Hematopoietic multipotent progenitor cell treated with erythropoietin and hydrocortisone succinate and interleukin-3 and kit ligand, for 15 days (in vitro differentiated cells): ENCODE results near the gene SLC16A11.
"Not testable (repeated sequence)": the region's sequence is repeated elsewhere in the genome, so short reads cannot be mapped to it uniquely, and the experiment has no call there.

Source experiments
- DNase-seq: peaks from one replicate; pipeline ENCODE4 v3.0.0-alpha.2; 2015; ENCODE audit warnings: low spot score

SLC16A11 gene

GRCh38 chr17:7058831-7059447 is 15.0 kb upstream of the SLC16A11 start:
- no peak for DNase-seq

DNA sequence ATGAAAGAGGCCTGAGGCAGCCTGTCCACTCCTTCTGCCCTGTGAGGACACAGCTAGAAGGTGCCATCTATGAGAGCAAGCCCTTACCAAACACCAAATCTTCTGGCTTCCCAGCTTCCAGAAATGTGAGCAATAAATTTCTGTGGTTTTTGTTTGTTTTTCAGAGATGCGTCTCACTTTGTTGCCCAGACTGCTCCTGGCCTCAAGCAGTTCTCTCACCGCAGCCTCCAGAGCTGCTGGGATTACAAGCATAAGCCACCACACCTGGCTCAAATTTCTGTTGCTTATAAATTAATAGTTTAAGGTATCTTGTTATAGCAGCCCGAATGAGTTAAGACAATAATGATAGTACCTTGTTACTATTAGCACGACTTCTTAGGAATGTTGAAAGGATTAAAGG is 12.5 kb upstream of the SLC16A11 start:
- no peak for DNase-seq

DNA sequence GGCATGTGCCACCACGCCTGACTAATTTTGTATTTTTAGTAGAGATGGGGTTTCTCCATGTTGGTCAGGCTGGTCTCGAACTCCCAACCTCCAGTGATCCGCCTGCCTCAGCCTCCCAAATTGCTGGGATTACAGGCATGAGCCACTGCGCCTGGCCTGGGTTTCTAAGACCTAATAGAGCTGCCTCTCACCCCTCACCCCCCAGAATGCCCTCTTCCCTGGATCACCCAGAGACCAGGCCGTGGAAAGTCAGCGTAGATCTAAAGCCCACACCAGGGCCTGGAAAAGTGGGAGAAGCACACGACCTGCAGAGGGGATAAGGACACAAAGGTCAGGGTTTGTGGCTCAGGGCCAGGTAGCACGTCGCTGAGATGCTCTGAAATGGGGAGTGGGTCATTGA is 6.7 kb upstream of the SLC16A11 start:
- DNase-seq, result not testable (repeated sequence)

DNA sequence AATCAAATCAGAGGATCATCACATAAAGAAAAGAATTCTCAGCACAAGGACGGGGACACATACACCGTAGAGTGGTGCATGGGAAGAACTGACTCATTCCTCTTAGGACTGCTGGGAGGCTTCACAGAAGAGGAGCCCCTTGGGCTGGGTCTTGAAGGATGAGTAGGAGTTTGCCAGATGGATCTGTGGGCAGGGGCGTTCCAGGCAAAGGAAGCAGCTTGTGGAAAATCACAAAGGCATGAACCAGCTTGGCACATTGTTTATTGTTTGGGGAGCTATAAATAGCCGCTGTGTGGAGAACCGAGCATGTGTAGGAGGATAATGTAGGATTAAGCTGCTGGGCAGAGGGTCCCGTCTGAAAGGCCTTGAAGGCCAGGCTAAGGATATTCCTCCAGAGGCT is 5.1 kb upstream of the SLC16A11 start:
- no peak for DNase-seq

GRCh38 chr17:7047566-7047965 is 3.7 kb upstream of the SLC16A11 start:
- no peak for DNase-seq

GRCh38 chr17:7046725-7047397 is 3.0 kb upstream of the SLC16A11 start:
- peak; percentile 28 for DNase-seq

- no peak for DNase-seq
These were observed 2.3 kb upstream of the SLC16A11 start for GRCh38 chr17:7046127-7046724.

GRCh38 chr17:7045492-7046126 is 1.7 kb upstream of the SLC16A11 start:
- DNase-seq, result peak; percentile 68

DNA sequence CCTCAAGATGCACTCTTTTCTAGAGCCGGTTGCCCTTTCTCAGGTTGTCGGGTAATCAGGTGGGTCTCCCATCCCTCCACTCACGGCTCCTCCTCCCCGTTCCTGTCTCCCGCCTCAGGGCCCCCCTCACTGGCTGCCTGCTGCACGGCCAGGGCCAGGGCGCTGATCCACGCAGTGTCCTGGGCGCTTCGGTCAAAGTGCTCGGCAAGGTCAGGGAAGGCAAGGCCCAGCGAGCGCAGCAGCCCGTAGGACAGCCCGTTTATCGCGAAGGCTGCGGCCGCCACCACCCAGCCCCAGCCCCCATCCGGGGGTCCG is 753 bp downstream of the SLC16A11 start:
- no peak for DNase-seq

DNA sequence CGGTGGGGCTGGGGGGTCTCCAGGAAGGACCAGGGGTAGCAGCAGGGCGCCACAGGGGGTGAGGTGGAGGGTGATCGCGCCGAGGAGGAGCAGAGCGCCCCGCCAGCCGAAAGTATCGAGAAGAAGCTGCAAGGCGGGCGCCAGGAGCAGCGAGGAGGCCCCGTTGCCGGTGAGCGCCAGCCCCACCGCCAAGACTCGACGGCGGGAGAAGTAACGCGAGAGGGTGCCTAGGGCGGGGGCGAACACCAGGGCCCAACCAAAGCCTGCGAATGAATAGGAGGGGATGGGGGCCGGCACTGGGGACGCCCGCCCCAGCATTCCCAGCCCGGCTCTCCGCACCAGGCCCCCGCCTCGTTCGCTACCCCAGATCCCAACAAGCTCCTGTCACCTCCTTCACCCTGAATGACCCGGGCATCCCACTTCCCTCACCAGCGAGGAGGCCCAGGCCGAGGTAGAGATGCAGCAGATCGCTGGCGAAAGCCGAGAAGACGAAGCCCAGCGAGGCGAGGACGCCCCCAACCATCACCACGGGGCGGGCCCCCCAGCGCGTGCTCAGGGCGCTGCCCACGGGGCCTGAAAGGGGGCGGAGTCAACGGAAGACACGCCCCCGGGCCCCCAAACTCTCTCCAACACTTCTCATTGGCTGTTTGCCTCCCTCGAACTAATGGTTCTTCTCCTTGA is 1.3 kb downstream of the SLC16A11 start:
- no peak for DNase-seq

DNA sequence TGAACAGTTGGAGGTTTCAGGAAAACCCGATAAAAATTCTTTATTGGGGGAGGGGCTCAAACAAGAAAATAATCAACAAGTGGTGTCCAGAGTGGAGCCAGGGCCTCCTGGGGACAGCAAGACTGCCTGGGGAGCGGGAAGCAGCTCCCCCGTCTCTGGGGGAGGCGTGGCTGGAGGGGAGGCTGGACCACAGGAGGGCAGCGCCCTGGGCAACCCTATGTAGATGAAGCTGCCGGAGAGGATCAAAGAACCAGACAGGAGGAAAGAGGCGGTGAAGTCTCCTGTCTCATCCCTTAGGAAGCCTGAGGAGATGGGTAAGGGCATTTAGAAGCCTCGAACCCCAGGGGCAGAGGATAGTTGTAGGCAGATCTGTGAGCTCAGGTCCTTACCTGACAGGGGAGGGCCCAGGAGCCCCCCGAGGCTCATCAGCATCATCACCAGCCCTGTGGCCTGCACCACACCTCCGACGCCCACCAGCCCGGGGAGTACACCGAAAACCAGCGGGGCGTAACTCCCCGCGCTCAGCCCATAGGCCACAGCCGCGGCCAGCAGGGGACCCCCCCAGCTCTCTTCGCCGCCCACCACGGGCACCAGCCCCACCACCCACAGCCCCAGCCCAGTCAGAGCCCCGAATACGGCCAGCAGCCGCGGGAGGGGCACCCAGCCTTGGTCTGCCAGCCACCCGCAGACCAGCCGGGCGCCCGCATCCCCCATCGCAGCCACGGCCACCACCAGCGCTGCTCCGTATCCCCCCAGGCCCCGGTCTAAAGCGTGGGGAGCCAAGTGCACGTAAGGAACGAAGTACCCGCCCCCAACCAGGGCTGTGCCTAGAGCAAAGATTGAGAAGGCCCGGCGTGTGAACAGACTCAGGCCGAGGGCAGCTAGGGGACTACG is 2.0 kb downstream of the SLC16A11 start:
- DNase-seq, result no peak

- DNase-seq, result no peak
These were observed 4.1 kb downstream of the SLC16A11 start for GRCh38 chr17:7039832-7040231.

DNA sequence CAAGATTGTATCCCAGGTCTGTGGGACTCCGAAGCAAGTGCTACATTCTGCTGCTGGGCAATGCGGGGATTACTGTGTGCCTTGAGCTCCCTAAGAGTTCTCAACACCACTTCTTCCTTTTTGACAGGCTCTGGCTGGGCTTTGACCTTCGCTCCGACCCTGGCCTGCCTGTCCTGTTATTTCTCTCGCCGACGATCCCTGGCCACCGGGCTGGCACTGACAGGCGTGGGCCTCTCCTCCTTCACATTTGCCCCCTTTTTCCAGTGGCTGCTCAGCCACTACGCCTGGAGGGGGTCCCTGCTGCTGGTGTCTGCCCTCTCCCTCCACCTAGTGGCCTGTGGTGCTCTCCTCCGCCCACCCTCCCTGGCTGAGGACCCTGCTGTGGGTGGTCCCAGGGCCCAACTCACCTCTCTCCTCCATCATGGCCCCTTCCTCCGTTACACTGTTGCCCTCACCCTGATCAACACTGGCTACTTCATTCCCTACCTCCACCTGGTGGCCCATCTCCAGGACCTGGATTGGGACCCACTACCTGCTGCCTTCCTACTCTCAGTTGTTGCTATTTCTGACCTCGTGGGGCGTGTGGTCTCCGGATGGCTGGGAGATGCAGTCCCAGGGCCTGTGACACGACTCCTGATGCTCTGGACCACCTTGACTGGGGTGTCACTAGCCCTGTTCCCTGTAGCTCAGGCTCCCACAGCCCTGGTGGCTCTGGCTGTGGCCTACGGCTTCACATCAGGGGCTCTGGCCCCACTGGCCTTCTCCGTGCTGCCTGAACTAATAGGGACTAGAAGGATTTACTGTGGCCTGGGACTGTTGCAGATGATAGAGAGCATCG is 5.6 kb downstream of the SLC16A11 start:
- no peak for DNase-seq

DNA sequence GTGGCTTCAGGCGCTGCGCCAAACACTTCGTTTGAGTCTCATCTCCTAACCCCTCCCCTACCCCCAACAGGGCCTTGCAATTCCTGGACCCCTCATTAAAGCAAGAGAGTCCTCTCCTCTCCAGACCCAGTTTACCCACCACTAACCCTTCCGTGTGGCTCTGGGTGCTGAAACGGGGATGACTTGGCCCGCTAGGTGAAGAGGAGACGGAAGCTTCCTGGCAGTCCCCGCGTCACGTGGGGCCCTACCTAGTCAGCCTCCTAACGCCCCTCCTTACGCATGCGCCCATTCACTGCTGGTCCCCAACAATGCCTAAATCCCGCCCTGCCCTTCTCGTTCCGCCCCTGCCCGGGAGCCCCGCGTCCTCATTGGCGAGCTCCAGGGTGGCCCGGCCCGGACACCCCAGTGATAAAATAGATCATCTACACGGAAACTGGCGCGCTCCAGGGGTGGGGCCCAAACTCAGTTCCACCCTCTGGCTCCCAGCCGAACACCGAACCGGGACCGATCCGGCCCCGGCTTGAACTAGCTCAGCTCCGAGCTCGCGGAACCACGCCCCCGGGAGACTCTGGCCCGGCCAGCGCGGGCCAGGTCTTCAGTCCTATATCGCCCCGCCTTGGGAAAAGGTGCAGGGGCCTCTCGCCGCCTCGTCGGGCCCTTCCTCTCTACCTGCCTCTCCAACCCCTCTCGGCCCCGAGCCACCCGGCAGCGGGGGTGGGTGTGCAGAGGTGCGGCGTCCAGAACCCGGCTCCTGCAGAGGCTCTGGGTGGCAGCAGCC is 8.1 kb downstream of the SLC16A11 start, which contains the start of gene SLC16A13:
Gene SLC16A13 (plus strand): TSS at position 425 of the 778 bp plus-strand sequence. CDS start 368 bp downstream, outside the sequence.
- DNase-seq, result peak; percentile 90

GRCh38 chr17:7034955-7035590 is 8.8 kb downstream of the SLC16A11 start:
- no peak for DNase-seq

GRCh38 chr17:7029659-7030058 is 14.2 kb downstream of the SLC16A11 start:
- no peak for DNase-seq

- DNase-seq, result no peak
These were observed 14.8 kb downstream of the SLC16A11 start for GRCh38 chr17:7029096-7029495.

- no peak for DNase-seq
These were observed 16.6 kb downstream of the SLC16A11 start for GRCh38 chr17:7027335-7027734.

DNA sequence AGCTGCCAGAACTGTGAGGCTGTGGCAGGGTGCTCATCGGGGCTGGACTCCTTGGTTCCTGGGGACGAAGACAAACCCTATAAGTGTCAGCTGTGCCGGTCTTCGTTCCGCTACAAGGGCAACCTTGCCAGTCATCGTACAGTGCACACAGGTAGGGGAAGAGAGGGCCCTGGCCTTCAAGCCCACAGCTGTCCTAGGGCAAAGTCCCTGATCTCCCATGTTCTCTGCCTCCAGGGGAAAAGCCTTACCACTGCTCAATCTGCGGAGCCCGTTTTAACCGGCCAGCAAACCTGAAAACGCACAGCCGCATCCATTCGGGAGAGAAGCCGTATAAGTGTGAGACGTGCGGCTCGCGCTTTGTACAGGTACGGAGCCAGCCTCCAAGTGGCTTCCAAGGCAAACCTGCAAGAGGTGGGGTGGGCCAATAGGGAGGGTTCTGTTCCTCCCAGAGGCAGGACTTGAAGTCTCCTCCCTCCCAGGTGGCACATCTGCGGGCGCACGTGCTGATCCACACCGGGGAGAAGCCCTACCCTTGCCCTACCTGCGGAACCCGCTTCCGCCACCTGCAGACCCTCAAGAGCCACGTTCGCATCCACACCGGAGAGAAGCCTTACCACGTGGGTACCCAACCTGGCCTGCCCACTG is 17.3 kb downstream of the SLC16A11 start:
- DNase-seq, result no peak
